ENCODE measurements around the gene ICAM2.

The ICAM2 gene

DNA sequence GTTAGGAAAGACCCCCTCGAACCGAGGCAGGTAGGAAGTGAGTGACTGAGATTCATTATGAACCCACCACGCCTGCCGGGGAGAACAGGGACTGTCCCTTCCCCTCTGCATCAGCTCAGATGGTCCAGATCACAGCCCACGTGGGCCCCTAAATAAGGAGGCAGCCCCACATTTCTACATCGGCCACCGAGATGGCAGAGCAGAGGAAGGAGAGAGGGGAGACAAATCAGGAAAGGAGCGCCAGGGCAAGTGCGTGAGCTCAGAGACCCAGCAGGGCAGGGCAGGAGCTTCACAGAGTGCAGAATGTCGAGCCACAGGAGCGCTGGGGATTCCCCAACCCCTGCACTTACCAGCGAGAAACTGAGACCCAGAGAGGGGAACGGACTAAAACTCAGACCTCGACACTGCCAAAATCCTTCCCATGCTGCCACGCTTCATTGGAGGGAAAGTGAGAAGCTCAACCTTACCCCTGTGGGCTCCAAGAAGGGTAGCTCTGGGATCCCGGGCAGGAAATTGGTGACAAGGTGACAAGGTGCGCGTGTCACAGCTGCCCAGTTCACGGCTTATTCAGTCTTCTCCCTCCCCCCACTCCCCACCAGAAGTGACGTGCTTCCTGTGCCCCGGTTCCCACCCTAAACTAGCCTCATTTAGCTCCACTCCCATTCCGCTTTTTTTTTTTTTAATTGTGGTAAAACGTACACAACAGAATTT, at the start of gene ICAM2:
Gene ICAM2 (minus strand): TSS at position 578 of the 711 bp plus-strand sequence. CDS start 13,942 bp downstream, outside the sequence.
- DNase-seq (ENCODE audit: low read depth, low spot score): peak; percentile 56

DNA sequence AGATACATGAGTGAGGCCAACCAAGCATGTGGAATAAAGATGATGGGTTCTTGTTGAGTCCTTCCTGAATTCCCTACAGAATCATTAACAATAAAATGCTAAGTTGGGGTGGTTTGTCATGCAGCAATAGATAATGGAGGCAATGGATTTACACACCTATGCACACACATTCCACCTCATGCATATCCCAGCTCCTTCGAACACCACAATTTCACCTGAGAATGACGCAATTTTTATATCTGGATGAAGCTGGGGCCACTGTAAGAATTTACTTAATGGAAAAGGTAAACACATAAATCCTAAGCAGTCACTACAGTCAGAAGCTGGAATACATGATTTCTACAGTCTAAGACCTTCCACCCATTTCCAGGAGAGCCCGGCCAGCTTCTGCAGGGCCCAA, 49.8 kb upstream of the ICAM2 start:
- no peak for DNase-seq (ENCODE audit: low read depth, low spot score)

DNA sequence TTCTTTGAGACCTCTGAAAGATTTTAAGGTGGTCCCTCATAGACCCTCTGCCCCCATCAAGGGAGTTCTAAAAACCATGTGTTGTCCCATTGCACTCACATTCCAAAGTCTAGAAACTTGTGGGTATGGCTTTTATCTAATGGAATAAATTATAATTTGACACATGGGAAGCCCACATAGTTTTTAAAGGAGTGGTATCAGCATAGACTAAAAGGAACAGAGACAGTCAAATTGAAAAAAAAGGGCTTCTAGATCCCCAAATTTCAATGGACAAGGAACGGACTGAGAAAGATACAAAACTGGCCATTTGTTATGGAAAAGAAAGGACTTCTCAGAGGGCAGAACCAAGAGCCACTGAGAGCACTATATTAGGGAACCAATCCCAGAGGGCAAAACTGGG, 48.7 kb upstream of the ICAM2 start:
- no peak for DNase-seq (ENCODE audit: low read depth, low spot score)

DNA sequence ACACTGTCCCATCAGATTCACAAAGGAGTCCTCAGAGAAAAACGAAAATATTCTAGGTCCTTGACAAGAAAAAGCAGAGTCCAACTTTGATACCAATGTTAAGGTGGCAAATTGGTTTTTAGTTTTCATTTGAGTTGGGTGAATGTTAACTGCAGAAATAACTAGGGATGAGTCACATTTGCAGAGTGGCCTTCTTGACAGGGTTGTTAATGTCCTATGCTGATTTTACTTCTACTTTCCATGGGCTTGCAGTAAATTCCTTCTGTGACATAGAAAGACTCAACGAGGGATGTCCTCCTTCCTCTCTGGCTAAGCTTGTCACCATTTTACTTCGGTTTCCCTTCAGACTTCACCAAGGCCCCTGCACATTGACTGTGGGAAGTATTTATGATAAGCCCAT, 47.2 kb upstream of the ICAM2 start:
- DNase-seq (ENCODE audit: low read depth, low spot score): no peak

DNA sequence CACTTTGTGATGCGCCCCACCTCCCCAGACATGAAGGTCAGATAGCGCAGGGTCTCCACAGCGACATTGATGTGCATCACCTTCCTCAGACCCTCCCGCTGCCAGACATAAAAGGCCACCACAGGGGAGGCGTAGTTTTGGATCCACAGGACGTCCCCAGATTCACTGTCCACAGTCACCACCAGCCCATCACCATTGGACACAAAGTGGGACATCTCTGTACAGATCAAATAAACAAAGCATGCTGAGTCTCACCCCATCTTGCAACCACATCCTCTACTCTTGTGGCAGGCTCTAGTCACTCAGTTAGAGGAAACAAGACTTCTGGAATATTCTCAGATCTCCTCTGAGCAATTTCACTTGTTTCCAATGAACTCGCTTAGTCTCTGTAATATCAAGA, 46.3 kb upstream of the ICAM2 start:
- DNase-seq (ENCODE audit: low read depth, low spot score): no peak

DNA sequence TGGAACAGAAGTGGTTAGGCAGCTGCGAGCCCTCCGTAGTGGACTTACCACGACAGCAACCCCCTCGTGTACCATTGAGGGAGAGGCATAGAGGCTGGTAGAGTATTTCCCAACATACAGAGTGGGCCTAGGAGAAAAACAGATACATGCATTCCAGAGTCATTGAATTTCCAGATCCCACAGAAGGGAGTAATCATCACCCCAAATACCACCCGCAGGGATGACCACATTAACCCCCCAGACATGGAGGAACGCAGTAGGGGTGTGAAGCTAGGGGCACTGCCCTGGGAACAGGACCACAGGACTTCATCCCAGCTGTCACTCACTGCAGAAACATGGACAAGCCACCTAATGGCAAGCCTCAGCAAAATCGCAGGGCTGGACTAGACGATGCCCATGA, 44.7 kb upstream of the ICAM2 start:
- no peak for DNase-seq (ENCODE audit: low read depth, low spot score)

DNA sequence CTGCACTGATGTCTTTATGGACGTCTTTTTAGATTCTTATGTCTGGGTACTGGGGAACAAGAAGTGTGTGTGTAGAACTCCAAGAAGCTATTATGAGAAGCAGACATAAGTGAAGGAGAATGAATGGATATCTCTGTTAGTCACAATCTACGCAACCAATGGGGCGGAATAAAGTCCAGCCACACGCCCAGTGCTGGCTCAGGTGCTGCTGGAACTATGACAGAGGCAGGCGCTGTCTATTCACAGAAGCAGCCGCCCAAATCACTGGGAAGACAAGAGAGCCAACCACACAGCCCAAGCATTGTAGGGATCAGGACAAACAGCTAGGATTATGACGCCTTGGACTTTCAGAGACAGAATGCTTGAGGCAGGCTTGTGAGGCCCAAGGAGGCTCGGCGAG, 43.9 kb upstream of the ICAM2 start:
- DNase-seq (ENCODE audit: low read depth, low spot score): no peak

DNA sequence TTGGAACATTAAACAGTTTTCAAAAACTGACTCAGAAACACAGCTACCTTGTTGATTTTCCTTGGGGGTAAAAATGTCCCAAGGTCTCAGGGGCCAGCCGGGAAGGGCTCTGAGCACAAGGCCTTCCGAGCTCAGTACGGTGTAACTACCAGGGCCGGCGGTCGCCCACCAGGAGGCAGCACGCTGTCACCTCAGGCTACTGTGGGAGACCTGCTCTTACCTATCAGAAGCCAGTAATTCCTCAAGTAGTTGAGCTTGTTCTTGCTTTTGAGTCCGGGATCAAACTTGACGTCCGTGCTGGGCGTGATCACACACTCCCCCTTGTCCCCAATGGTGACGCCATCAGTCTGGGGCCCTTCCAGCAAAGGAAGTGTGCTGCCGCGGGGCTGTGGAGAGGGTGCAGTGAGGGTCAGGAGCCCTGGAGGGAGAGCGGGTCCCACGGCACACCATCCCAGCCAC, 43.4 kb upstream of the ICAM2 start:
- DNase-seq (ENCODE audit: low read depth, low spot score): no peak

DNA sequence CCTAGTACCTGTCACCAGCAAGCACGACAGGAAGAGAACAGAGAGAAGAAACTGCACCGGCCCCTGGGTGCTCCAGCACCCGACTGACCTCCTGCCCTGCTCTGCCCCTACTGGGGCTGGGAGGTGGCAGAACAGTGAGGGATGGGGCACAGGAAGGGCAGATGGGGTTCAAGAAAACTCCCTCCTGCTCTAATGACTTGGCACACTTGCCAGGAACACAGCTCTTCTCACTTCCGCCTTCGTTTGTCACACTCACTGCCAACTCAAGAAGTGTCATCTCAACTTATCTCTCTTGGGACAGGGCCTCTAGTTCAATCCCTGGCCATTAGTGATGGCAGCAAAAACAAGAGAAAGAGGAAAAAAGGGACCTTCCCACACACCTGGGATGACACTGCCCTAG, 42.7 kb upstream of the ICAM2 start:
- DNase-seq (ENCODE audit: low read depth, low spot score): no peak

DNA sequence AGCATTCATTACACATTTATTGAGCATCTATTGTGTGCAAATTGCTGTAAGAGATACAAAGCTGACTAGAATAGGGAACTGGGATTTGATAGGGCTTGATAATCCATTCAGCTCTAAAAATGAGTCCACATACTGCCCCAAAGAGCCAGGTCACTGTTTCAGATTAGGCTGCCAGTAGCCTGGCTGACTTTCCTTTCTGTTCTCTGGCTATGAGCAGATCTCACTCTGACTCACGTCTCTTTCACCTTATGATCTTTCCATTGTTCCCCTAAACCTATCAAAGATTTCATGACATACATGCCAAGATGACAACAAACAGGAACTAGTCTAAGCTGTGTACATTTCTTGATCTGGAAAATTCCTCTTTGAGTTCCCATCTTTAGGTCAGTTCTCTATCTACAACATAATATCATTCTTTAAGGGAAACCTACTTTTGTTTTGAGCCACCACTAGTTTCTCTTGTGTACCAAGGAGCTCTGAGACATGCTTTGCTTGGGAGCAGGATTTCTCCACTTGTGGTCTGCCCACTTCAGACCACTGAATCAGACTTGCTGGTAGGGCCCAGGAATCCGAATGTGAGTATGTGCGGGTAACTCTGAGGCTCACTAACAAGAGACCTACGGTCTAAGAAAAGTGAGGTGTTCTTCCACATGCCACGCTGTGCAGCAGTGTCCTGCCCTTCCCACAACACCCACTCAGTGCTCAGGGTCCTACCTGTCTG, 40.9 kb upstream of the ICAM2 start:
- DNase-seq (ENCODE audit: low read depth, low spot score): no peak

DNA sequence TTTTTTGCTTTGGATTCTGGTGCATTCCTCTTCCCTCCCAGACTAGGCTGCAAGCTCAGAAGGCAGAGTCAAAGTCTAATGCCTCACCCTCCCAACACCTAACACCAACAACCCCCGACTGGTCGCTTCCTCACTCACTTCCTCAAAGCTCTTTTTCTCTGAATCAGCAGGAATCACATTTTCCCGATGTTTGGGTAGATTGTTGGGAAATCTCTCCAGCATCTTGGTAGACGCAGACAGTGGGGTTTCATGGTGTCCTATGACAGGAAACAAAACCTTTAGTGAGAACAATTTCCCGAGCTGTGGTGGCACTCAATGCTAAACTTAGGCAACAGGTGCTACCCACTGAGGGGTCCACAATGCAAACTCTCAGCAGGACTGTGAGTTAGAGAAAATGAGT, 39.9 kb upstream of the ICAM2 start:
- DNase-seq (ENCODE audit: low read depth, low spot score): no peak

DNA sequence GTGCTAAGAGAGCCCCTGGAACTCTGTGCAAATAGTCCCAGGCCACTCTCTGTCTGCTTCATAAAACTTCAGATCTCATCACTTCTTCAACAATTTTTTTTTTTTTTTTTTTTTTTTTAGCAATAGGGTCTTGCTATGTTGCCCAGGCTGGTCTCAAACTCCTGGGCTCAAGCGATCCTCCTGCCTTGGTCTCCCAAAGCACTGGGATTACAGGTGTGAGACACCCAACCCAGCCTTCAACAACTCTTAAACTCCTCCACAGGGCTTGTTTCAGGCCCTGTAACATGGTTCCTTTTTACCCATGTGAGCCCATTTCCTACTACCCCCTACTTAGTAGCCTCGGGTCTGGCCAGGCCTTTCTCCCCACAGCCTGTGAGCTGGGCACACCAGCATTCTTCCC, 39.3 kb upstream of the ICAM2 start:
- DNase-seq (ENCODE audit: low read depth, low spot score): no peak

DNA sequence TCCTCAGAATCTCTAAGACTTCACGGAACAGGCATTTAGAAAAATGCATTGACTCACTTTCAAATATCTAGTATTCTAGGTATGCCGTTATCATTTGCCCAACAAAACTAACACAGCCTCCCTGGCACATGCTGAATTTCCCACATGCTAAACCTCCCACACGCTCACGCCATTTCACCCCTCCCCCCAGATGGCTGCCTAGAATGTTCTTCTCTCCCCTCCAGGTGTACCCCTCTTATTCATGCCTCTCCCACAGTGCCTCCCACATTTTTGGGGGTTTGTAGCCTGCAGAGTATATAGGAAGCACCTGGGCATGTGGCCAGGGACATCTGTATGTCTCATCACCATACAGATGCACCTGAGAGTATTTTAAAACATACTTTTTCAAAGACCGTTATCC, 38.2 kb upstream of the ICAM2 start:
- DNase-seq (ENCODE audit: low read depth, low spot score): no peak

DNA sequence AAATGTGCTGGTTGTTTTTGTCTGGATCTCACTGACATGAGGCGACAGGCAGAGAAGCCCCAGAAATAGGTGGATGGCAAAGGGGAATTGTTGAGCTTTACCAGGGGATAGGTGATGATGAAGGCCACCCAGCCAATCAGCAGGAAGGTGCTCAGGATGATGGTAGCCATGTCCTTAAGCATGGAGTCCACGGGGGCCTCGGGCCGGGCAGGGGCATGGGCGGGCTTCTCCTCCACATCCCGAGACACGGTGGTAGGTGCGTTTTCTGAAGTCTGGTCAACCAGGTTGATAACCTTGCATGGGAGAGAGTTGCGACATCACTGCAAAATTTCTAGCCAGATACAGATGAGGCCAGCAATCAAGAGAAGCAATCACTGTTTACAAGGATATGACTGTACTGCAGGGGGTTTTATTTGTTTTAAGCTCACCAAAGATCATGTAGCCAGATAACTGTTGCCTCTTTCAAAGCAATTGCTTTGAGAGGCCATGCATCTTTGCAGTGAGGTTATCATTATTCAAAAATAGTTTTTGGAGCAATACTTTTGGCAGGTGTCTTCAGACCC, 37.3 kb upstream of the ICAM2 start:
- DNase-seq (ENCODE audit: low read depth, low spot score): no peak

DNA sequence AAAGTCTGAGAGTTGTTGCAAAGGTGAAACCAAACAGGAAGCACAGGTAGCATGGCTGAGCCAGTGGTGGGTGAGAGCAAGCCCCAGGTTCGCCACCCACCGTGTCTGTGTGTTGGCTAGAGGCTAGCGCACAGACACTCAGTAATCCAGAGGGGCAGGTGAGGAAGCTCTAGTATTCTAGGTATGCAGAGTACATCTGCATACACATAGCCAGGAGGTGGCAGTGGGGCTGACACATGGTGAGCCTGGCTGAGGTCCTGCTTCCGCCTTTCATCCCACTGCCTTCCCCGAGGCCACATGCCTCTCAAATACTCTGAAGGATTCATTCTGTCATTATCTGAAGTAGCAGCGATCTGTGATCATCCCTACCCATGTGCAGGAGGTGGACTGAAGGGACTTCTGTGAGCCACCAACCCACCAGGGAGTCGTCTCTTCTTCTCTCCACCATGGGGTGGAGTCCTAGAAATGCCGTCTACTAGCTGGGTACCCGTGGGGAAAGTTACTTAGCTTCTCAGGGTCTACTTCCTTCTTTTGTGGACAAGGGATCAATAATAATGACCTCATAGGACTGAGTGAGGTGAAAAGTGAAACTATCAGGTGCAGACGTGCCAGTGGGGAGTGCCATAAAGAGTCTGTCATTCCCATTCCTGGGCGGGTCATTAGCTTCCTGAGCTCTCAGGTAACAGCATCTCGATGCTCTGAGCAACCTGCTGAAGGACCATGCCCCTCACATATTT, 36.0 kb upstream of the ICAM2 start:
- no peak for DNase-seq (ENCODE audit: low read depth, low spot score)

DNA sequence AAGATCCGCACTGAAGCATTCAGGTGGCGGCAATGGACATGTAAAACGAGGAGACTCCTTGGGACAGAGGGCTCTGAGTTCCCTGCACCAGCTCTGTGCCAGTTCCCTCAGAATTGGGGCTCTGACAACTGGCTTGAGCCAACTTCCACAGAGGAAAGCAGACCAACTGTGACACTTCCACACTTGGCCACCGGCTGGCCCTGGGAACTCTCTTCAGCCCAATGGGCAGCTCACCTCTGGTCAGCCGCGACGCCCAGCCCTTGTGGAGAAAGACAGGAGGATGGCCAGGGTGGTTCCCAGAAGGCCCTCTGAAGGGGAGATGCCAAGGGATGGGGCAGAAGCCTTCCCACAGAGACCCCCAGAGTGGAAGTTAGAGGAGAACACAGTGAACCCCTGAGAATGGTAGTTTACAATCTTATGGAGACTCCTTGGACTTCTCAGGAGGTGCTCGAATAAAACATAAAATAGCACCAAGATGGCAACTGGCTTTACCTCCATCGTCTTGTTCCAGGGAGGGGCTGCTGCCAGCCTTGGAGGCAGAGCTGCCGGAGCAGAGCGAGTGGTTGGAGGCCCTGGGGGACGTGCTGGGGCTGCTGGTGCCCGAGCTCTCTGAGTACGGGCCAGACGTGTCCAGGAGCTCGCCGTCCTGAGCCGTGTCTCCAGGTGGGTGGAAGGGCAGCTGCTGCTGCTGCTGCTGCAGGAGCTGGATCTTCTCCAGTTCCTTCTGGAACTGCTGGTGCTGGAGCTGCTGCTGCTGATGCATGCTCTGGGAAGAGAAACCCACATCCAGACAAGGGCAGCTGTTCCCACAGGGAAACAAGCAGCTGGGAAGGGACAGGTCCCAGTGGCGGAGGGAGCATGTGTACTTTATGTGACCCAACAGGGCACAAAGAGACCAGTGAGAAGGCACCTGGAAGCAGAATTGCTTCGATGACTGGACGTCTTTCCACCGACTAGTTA, 35.0 kb upstream of the ICAM2 start:
- no peak for DNase-seq (ENCODE audit: low read depth, low spot score)

DNA sequence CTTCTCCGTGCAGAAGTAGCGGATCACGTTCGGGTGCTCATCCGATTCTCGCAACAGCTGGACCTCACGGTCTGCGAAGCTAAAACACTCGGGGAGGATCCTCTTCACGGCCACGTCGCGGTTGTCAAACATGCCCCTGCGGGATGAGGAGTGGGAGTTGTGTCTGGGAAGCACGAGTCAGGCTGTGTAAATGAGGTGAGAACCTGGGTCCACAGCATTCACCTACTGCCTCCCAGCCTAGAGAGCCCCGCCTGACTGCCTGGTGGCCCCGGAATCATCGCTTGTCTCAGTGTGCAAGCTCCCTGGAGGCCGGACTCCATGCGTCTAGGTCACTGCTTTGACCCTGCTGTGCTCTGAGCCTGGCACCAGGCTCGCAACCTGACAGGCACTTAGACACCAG, 33.9 kb upstream of the ICAM2 start:
- DNase-seq (ENCODE audit: low read depth, low spot score): no peak

DNA sequence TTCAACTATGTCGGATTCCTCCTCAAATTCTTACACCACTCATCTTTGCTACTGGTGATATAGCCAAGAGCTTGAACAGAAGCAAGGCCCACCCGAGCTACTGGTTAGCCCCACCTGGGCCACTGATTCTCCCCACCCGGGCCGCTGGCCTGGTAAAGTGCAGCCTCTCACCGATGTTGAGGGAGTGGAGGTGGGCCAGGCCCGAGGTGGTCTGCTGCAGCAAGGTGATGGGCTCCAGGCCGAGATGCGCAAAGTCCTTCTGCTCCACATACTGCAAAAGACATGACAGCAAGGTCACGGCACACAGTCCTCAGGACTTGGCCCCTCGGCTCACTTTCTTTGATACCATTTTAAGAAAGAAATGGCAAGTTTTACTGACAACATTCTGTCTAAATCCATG, 32.7 kb upstream of the ICAM2 start:
- DNase-seq (ENCODE audit: low read depth, low spot score): no peak

DNA sequence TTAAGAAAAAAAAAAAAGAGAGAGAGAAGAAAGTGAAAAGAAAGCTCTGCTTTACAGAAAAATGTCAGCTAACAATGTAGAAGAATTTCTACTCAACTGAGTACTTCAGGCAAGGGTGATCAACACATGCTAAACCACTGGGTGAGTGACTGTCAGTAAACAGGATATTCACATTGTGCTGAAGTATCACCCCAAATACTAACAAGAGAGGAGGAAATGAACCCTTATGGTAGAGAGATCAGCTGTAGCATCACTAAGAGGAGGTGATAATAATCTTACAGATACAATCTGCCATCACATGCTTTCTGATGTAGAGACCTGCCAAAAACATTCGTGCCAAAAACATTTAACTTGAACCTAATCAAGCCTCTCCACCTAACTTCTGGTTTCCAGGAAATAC, 30.7 kb upstream of the ICAM2 start:
- DNase-seq (ENCODE audit: low read depth, low spot score): no peak

DNA sequence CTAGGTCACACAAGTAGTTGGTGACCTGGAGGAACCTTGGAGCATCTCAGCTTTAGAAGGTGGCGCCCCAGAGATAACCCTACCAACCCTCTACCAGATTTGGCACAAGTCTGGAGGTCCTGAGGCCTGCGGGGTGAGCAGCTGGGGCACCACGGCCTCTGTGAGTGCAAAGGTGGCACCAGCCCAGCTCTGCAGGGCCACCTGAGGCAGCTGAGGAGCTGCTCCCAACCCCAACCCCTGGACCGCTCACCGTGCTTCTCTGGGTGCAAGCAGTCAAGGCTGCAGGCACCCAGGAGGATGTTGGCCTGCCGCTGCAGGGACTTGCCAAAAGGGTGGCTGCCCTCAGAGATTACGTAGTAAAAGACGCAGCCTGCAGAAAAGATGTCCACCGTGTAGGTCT, 28.4 kb upstream of the ICAM2 start:
- no peak for DNase-seq (ENCODE audit: low read depth, low spot score)

DNA sequence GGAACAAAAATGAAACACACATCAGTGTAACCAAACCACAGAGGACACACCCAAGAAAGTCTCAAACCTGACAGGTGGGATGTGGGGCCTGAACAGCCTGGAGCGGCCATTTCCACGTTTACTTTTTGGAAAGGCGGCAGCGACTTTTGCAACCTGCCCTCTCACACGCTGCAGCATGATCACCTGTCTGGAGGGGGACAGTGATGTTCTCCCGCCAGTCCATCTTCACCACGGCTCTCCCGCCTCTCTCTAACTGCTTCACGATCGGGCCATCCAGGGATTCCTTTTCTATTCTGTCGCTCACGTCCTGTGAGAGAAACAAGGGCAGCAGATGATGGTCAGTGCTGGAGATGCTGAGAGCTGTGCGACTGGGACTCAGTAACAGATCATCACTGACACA, 24.7 kb upstream of the ICAM2 start:
- DNase-seq (ENCODE audit: low read depth, low spot score): no peak
